GM12801 (cell line): ENCODE results near the gene RAC3.

Source experiments
- TF ChIP-seq, protein P1 (sequence below): IDR thresholded peaks from one replicate; pipeline ENCODE4 v1.5.1; 2011; ENCODE audit warnings: control low read depth; ENCODE audit not compliant: insufficient read length; ENCODE audit errors: extremely low read depth

Gene RAC3

DNA sequence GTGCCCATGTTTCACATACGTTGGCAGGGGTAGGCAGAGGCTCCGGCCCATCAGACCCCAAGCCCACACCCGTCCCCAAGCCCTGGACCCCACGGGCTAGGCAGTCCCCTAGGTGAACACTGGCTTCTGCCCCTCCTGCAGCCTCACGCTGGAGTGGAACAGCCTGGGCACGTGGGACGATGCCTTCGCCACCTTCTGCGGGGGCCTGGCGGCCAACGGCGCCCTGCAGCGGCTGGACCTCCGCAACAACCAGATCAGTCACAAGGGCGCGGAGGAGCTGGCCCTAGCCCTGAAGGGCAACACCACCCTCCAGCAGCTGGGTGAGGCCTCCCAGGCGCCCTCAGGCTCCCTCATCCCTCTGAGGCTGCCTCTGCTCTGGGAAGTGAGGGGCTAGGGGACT is 6.6 kb upstream of the RAC3 start:
- TF ChIP-seq, protein P1, sequence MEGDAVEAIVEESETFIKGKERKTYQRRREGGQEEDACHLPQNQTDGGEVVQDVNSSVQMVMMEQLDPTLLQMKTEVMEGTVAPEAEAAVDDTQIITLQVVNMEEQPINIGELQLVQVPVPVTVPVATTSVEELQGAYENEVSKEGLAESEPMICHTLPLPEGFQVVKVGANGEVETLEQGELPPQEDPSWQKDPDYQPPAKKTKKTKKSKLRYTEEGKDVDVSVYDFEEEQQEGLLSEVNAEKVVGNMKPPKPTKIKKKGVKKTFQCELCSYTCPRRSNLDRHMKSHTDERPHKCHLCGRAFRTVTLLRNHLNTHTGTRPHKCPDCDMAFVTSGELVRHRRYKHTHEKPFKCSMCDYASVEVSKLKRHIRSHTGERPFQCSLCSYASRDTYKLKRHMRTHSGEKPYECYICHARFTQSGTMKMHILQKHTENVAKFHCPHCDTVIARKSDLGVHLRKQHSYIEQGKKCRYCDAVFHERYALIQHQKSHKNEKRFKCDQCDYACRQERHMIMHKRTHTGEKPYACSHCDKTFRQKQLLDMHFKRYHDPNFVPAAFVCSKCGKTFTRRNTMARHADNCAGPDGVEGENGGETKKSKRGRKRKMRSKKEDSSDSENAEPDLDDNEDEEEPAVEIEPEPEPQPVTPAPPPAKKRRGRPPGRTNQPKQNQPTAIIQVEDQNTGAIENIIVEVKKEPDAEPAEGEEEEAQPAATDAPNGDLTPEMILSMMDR = no peak

DNA sequence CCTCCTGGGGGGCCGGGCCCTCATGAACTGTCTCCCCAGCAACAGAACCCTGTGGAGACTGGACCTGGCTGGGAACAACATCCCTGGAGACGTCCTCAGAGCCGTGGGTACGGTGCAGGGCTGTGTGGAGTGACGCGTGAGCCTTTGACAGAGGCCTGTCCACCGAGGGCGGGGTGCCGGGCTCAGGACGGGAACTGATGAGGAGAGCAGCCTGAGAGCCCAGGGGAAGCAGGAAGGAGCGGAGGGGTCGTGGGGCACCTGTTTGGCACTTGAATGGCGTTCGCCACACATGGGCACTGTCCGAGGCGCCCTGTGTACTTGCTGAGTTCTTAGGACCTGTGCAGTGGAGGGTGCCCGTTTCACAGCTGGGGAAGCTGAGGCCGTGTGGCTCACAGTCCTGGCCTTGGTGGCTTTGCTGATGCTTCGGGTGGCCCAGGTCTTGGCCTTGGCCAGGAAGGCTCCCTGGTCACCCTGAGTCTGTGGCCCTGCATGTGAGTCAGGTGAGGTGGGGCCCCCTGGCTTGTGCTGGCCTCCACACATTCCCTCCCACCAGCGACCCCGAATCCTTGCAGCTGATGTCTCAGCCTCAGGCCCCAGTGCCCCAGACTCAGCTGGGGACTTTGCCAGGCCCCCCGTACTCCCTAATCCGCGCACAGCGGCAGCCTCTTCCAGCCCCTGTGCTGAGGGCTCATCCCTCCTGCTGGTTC is 5.9 kb upstream of the RAC3 start:
- TF ChIP-seq, protein P1 = no peak

DNA sequence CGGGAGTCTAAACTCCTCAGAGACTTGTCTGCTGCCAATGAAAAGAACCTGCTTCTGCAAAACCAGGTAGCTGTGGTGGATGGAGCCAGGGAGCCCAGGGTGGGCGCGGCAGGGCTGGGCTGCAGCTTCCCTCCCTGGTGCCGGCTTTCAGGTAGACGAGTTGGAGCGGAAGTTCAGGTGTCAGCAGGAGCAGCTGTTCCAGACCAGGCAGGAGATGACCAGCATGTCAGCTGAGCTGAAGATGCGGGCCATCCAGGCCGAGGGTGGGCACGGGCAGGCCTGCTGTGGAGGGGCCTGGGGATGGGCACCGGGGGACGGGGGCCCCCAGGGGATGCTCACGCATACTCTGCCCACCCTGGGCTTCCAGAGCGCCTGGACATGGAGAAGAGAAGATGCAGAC is 3.2 kb upstream of the RAC3 start:
- TF ChIP-seq, protein P1 = no peak

DNA sequence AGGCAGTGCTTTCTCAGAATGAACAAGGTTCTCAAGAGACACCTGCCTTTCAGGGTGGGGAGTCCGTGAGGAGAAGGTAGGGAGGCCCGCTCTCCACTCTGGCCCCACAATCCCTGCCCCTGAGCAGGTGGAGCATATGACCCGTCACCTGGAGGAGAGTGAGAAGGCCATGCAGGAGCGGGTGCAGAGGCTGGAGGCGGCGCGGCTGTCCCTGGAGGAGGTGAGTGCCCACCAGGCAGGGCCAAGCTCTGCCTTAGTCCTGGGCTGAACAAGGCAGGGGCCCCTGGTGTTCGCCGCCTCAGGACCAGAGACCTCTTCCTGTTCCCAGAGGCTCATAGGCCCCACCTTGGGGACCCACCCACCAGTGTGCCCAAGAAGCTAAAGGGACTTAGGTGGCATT is 2.5 kb upstream of the RAC3 start:
- TF ChIP-seq, protein P1 = no peak

DNA sequence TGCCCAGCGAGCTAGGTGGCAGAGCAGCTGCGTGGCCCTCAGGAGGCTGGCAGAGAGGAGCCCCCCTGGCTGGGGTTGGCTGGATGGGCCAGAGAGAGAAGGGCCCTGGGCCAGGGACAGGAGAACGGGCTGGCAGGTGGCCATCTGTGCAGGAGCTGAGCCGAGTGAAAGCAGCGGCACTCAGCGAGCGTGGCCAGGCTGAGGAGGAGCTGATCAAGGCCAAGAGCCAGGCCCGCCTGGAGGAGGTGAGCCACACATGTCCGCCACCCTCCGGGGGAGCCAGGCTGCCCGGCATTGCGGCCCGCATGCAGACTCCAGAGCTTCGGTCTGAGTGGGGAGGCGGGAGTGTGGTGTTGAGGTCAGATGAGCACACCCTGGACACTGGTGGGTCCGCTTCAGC is 2.1 kb upstream of the RAC3 start:
- TF ChIP-seq, protein P1 = no peak

DNA sequence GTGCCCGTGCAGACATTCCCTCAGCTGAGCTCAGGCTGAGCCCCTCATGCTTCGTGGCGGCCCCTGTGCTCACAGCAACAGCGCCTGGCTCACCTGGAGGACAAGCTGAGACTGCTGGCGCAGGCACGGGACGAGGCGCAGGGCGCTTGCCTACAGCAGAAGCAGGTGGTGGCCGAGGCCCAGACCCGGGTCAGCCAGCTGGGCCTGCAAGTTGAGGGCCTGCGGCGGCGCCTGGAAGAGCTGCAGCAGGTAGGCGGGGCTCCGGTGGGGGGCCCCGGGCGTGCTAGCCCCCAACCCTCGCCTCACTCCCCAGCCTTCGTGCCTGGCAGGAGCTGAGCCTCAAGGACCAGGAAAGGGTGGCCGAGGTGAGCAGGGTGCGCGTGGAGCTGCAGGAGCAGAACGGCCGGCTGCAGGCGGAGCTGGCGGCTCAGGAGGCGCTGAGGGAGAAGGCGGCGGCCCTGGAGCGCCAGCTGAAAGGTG is 1.4 kb upstream of the RAC3 start:
- TF ChIP-seq, protein P1 = no peak

DNA sequence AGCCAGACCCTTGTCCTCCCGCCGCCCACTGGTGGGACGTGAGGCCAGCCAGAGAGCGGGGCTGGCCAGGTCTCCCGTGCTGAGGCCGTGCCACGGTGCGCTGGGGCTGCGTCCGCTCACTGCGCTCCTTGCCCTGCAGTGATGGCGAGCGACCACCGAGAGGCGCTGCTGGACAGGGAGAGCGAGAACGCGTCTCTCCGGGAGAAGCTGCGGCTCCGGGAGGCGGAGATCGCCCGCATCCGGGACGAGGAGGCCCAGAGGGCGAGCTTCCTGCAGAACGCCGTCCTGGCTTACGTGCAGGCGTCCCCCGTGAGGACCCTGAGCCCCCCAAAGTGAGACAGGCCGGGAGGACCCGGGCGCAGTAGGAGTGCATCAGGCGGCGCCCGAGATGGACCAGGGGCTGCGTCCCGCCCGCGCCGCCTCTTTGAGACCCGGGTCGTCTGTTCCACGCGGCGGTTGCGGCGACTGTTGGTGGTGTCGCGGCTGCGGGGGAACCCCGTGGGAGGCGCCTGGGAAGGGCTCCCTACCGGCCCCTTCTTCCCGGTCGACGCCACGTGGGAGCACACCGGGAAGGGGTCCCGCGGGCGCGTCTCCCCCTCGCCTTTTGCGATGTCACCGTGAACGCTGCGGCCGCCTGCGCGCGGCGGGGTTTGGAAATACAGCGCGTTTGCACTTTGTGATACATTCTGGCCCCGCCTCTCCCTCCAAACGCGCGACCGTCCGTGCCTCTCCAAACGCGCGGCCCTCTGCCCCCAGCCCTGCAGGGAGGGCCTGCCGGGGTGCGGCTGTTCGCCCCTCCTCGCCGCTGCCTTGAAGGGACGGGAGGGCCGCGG is 792 bp upstream of the RAC3 start:
- TF ChIP-seq, protein P1 = no peak
